HG03469 (cell line): ENCODE data around the gene RTBDN.

Experiments used
- ATAC-seq: cut with Tn5 transposase; IDR thresholded peaks from one replicate; pipeline ENCODE4 v1.9.1; 2021; ENCODE audit warnings: mild to moderate bottlenecking, moderate library complexity, moderate number of reproducible peaks; ENCODE audit not compliant: unreplicated experiment

RTBDN gene

DNA sequence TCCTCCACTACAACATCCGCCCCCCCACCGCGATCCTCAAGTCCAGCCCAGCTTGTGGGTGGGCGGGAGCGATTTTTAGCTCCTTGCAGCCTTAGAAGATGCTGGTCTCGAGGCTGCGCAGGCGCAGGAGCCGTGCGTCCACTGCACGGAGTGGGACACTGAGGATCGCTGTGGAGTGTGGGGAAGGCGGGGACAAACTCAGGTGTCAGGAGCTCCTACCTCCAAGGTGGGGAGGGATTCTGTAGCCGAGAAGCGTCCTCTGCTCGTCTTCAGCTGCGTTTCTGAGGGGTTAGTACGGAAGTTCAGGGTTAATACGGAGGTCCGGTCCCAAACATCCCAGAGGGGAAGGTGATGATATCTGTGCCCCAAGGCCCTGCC is at the start of gene RTBDN:
TSS of gene RTBDN (minus strand) at position 14 of the 378 bp plus-strand sequence. CDS start 4,600 bp downstream, outside the sequence.
- no peak for ATAC-seq

GRCh38 chr19:12882589-12882988 is 48.2 kb upstream of the RTBDN start:
- ATAC-seq: no peak

- ATAC-seq: no peak
Observed at GRCh38 chr19:12881172-12881808, 46.9 kb upstream of the RTBDN start, which contains the start of gene DNASE2. DNASE2 (minus strand) TSS chr19:12881449; CDS start chr19:12881375, 74 bp downstream.

GRCh38 chr19:12880551-12881171 is 46.3 kb upstream of the RTBDN start:
- no peak for ATAC-seq

GRCh38 chr19:12875086-12875485 is 40.7 kb upstream of the RTBDN start:
- no peak for ATAC-seq

GRCh38 chr19:12873891-12874745 is 39.7 kb upstream of the RTBDN start:
- no peak for ATAC-seq

- no peak for ATAC-seq
Observed at GRCh38 chr19:12872941-12873890, 38.8 kb upstream of the RTBDN start.

DNA sequence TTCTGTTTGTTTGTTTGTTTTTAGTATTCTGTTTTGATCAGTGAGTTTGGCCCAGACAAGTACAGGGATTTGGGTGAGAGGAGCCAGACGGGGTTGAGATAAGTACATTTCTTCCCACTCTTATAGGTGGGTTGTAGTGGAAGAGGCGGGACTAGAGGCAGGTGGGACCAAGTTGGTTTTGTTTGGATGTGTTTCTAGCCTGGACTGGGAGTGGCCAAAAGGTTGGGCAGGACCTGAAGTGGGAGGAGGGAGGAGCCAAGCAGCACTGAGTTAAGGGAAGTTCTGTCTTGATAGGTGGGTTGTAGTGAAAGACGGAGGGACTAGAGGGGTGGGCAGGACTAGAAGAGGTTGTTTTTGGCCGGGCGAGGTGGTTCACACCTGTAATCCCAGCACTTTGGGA is 37.9 kb upstream of the RTBDN start:
- ATAC-seq: no peak

GRCh38 chr19:12871681-12872080 is 37.3 kb upstream of the RTBDN start:
- ATAC-seq: no peak

GRCh38 chr19:12868540-12869112 is 34.2 kb upstream of the RTBDN start:
- ATAC-seq: no peak

DNA sequence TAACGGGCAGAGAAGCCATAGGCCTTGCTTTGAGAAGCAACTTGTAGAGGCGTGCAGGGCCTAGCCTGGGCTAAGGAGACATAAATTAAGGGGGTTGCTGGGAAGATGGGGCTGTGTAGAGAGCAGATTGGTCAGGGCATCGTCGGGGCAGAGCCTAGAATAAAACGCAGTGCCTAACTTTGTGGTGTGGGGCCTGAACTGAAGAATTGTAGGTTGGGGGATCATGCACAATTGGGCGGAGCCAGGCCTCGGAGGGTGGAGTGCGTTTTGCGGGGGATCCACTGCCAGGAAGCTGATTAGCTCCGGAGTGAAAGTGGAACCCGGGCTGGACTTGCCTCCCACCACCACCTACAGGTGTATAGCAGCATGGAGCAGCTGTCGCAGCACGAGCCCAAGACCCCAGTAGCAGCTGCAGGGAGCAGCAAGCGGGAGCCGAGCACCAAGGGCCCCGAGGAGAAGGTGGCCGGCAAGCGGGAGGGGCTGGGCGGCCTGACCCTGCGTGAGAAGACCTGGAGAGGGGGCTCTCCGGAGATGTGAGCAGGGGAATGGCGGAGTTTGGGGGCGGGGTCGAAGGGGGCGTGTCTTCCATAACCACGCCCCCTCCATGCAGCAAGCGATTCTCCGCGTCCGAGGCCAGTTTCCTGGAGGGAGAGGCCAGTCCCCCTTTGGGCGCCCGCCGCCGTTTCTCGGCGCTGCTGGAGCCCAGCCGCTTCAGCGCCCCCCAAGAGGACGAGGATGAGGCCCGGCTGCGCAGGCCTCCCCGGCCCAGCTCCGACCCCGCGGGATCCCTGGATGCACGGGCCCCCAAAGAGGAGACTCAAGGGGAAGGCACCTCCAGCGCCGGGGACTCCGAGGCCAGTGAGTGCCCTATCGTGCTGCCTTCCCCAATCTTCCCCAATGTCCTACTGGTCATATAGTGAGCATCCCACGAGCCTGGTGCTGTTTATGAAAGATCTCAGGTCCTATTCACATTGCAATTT is 33.0 kb upstream of the RTBDN start:
- no peak for ATAC-seq

DNA sequence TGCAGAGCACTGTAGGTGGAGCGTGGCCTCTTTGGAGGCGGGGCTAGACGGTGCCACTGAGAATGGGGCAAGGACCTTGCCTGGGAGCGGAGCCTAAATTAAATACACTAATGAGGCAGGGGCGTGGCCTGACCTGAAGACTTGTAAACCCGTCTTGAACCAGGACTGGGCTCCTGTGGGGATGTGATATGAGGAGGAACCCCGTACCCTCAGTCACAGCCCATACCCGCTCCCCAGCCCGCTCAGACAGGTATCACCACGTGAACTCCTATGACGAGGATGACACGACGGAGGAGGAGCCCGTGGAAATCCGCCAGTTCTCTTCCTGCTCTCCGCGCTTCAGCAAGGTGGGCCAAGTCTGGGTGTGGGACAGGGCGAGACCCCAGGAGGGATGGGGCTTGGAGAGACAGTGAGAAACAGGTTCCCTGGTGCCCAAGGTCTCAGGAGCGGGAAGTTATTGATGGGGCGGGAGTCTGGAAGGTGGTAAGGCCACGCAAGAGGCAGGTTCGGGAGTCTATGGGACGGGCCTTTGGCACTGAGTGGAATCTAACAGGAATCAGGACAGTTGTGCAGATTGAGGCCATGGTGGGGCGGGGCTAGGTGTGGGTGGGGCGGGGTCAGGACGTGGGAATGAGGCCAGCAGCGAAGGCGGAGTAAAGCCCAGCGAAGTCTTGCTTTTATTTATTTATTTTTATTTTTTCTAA is 32.2 kb upstream of the RTBDN start:
- ATAC-seq: no peak

- ATAC-seq: no peak
Observed at GRCh38 chr19:12865746-12866415, 31.5 kb upstream of the RTBDN start.

DNA sequence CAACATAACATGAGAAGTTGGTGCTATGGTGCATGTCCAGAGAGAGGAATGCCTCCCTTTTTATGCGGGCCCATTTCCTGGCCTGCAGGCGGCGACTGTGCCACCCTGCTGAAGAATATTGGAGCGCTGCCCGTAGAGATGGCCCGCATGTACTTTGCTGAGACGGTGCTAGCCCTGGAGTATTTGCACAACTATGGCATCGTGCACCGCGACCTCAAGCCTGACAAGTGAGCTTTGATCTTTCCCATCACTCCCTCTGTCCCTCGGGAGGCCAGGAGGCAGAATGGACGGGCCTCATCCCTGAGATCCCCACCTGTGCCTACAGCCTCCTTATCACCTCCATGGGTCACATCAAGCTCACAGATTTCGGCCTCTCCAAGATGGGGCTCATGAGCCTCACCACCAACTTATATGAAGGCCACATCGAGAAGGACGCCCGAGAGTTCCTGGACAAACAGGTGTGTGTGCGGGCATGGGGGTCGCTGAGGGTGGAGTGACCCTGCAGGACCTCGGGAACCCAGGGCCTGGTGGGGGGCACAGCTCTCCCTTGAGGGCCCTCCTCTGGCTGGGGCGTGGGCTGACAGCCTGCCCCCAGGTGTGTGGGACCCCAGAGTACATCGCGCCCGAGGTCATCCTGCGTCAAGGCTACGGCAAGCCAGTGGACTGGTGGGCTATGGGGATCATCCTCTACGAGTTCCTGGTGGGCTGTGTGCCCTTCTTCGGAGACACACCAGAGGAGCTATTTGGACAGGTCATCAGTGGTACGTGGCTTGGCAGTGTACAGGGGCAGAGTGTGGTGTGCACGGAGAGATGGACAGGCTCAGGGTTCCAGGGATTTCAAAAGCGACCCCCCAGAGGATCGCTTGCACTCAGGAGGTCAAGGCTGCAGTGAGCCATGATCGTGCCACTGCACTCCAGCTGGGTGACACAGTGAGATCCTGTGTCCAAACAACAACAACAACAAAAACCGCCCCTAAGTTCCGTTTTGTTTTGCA is 30.6 kb upstream of the RTBDN start:
- ATAC-seq: no peak

DNA sequence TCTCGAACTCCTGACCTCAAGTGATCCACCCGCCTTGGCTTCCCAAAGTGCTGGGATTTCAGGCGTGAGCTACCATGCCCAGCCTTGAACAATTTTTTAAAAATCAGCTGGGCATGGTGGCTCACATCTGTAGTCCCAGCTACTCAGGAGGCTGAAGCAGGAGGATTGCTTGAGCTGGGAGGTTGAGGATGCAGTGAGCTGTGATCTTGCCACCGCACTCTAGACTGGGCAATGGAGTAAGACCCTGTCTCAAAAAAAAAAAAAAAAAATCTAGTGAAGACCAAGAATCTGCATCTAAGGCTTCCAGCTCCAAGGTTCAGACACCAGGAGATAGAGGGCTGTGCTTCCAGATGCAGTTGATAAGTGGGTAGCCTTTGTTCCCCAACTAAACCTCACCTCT is 29.8 kb upstream of the RTBDN start:
- no peak for ATAC-seq

DNA sequence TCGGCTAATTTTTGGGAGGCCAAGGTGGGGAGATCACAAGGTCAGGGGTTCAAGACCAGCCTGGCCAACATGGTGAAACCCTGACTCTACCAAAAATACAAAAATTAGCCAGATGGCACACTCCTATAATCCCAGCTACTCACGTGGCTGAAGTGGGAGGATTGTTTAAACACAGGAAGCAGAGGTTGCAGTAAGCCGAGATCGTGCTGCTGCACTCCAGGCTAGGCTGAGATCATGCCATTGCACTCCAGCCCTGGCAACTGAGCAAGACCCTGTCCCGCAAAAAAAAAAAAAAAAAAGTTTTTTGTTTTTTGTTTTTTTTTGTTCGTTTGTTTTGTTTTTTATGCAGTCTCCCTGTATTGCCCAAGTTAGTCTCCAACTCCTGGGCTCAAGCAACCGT is 25.2 kb upstream of the RTBDN start:
- no peak for ATAC-seq
